NCI-H2171 treated with DMSO at 0.1 percent for 48 hours (cell line): Measurements from ENCODE around the gene CLPTM1.
"Not testable (repeated sequence)": the region's sequence is repeated elsewhere in the genome, so short reads cannot be mapped to it uniquely, and the experiment has no call there.

Experiments used
- DNase-seq: peaks from one replicate; lab custom pipeline; 2025; lab: John Stamatoyannopoulos, UW

Gene CLPTM1

GRCh38 chr19:44984005-44984404 is 28.8 kb downstream of the CLPTM1 start:
- DNase-seq = no peak

- DNase-seq = no peak
These were observed 30.3 kb downstream of the CLPTM1 start for GRCh38 chr19:44985445-44985844.

GRCh38 chr19:44986389-44986788 is 31.2 kb downstream of the CLPTM1 start:
- no peak for DNase-seq

GRCh38 chr19:44987148-44987675 is 32.0 kb downstream of the CLPTM1 start:
- DNase-seq = no peak

GRCh38 chr19:44988273-44988672 is 33.1 kb downstream of the CLPTM1 start:
- no peak for DNase-seq

GRCh38 chr19:44988896-44989556 is 33.8 kb downstream of the CLPTM1 start:
- peak; percentile 81 for DNase-seq

GRCh38 chr19:44990459-44990858 is 35.3 kb downstream of the CLPTM1 start:
- DNase-seq = no peak

- no peak for DNase-seq
These were observed 35.8 kb downstream of the CLPTM1 start for GRCh38 chr19:44990966-44991365.

- no peak for DNase-seq
These were observed 37.4 kb downstream of the CLPTM1 start for GRCh38 chr19:44992336-44993163.

- DNase-seq = no peak
These were observed 38.3 kb downstream of the CLPTM1 start for GRCh38 chr19:44993526-44993925.

GRCh38 chr19:44993926-44994537 is 38.9 kb downstream of the CLPTM1 start:
- no peak for DNase-seq

- no peak for DNase-seq
These were observed 42.8 kb downstream of the CLPTM1 start for GRCh38 chr19:44998025-44998424.

GRCh38 chr19:44999131-44999925 is 44.1 kb downstream of the CLPTM1 start:
- DNase-seq = not testable (repeated sequence)

GRCh38 chr19:45000665-45001064 is 45.5 kb downstream of the CLPTM1 start:
- DNase-seq = not testable (repeated sequence)

- DNase-seq = peak; percentile 54
These were observed 46.0 kb downstream of the CLPTM1 start, which contains the start of gene RELB for GRCh38 chr19:45001087-45001739. TSS of gene RELB (plus strand) at chr19:45001464. CDS start at chr19:45001580, 116 bp downstream.

- DNase-seq = no peak
These were observed 48.3 kb downstream of the CLPTM1 start for GRCh38 chr19:45003485-45003884.

GRCh38 chr19:45005787-45006186 is 50.6 kb downstream of the CLPTM1 start:
- no peak for DNase-seq

- DNase-seq = no peak
These were observed 53.4 kb downstream of the CLPTM1 start for GRCh38 chr19:45008552-45008951.

- no peak for DNase-seq
These were observed 54.6 kb downstream of the CLPTM1 start for GRCh38 chr19:45009625-45010255.

GRCh38 chr19:45010306-45010705 is 55.1 kb downstream of the CLPTM1 start:
- no peak for DNase-seq

- DNase-seq = no peak
These were observed 56.8 kb downstream of the CLPTM1 start for GRCh38 chr19:45011959-45012358.
